ENCODE results near the gene CYP51A1.

GRCh38 chr7:92108821-92109220, 25.5 kb downstream of the CYP51A1 start:
- no peak for TF ChIP-seq CTCF (IDR thresholded peaks at IDR 0.05)
- no peak for TF ChIP-seq POLR2A (IDR thresholded peaks at IDR 0.05)
